ENCODE data around the gene WDFY3. TPM values are rescaled to one million over a fixed set of nuclear protein-coding genes. Genes with fewer than 3 reads are reported as not detected.
A peak's percentile ranks its signal among the peaks of the same experiment; 100 is the strongest.

The WDFY3 gene
- total RNA-seq, 1 donor from 2014 or later, result 89.5 TPM

- peak overlapping the region; percentile 78 for H3K27ac Mint-ChIP-seq (ENCODE audit: unreplicated experiment)
- no peaks in the 10 kb centered on the region for H3K9me3 Mint-ChIP-seq (ENCODE audit: unreplicated experiment)
- H3K4me3 Mint-ChIP-seq (ENCODE audit: unreplicated experiment), result peak overlapping the region; percentile 96
- peak overlapping the region; percentile 97 for H3K4me2 ChIP-seq (ENCODE audit: low read length)
- H3K4me1 Mint-ChIP-seq (ENCODE audit: low read depth, unreplicated experiment), result no peaks in the 10 kb centered on the region
- H3K27ac ChIP-seq (ENCODE audit: low read depth, low read length), result peak overlapping the region; percentile 88
- peak overlapping the region; percentile 92 for H3K9ac ChIP-seq (ENCODE audit: low read length)
- H3K27me3 ChIP-seq (ENCODE audit: insufficient read depth, low read length), result no peaks in the 10 kb centered on the region
- no peak for FAIRE-seq
- H3K36me3 ChIP-seq (ENCODE audit: insufficient read depth, low read length), result no peaks in the 10 kb centered on the region
- H4K20me1 ChIP-seq (ENCODE audit: insufficient read depth, low read length), result peaks cover 34% of the 10 kb centered on the region
- peak overlapping the region; percentile 80 for H2AFZ ChIP-seq (ENCODE audit: low read depth, low read length)
- peaks cover 6% of the 10 kb centered on the region for H3K4me1 ChIP-seq (ENCODE audit: insufficient read depth, low read length)
- H3K4me3 ChIP-seq (ENCODE audit: insufficient read depth, low read depth, low read length), result peak overlapping the region; percentile 84
- no peaks in the 10 kb centered on the region for H3K27me3 Mint-ChIP-seq (ENCODE audit: low read depth, unreplicated experiment)
- H3K79me2 ChIP-seq (ENCODE audit: insufficient read depth, low read length), result peaks cover 52% of the 10 kb centered on the region
- TF ChIP-seq EZH2 (IDR thresholded peaks at IDR 0.05; ENCODE audit: insufficient read depth, low read length) (no peak), CTCF (IDR thresholded peaks at IDR 0.05; ENCODE audit: insufficient read depth, low read depth, low read length) (no peak)
- no peaks in the 10 kb centered on the region for H3K9me3 ChIP-seq (ENCODE audit: insufficient read depth, low read depth, low read length)
- no peaks in the 10 kb centered on the region for H3K36me3 Mint-ChIP-seq (ENCODE audit: low read depth, unreplicated experiment)
- DNase-seq (ENCODE audit: low read depth), result no peak
Observed at GRCh38 chr4:84965553-84966381, 723 bp downstream of the WDFY3 start.

DNA sequence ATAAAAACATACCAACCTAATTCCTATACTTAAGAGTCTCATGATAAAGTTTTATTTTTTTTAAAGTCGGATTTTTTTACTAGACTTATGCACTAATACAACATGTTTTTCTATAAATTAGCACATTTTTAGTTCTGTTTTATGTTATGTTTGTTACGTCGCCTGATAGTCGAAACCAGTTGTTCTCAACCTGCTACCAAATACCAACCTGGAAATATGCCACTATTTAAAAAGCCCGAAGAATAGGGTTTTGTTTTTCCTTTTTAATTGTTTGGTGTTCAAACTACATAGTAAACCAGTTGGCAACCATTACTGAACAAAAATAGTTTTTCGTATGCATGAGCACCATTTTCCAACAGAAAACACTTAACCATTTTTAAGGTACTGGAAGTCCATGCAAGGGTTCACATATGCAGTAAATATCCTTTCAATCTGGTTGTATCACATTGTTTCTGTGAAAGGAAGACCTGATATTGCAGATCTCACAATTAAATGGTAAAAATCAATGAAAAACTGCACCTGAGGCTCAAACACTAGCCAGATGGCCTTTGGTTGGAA, 1.4 kb downstream of the WDFY3 start:
- Histone ChIP-seq H3K27me3 (ENCODE audit: insufficient read depth, low read length) (no peaks in the 10 kb centered on the region), H3K9me3 (ENCODE audit: insufficient read depth, low read depth, low read length) (no peaks in the 10 kb centered on the region), H3K9ac (ENCODE audit: low read length) (peak overlapping the region; percentile 92), H2AFZ (ENCODE audit: low read depth, low read length) (peak overlapping the region; percentile 44), H3K79me2 (ENCODE audit: insufficient read depth, low read length) (peaks cover 59% of the 10 kb centered on the region), H3K27ac (ENCODE audit: low read depth, low read length) (peak overlapping the region; percentile 88), H4K20me1 (ENCODE audit: insufficient read depth, low read length) (peaks cover 41% of the 10 kb centered on the region), H3K4me1 (ENCODE audit: insufficient read depth, low read length) (peaks cover 6% of the 10 kb centered on the region), H3K4me3 (ENCODE audit: insufficient read depth, low read depth, low read length) (peak overlapping the region; percentile 84), H3K4me2 (ENCODE audit: low read length) (peak overlapping the region; percentile 97), H3K36me3 (ENCODE audit: insufficient read depth, low read length) (no peaks in the 10 kb centered on the region)
- FAIRE-seq, result no peak
- H3K27ac Mint-ChIP-seq (ENCODE audit: unreplicated experiment), result peak overlapping the region; percentile 78
- no peaks in the 10 kb centered on the region for H3K36me3 Mint-ChIP-seq (ENCODE audit: low read depth, unreplicated experiment)
- no peaks in the 10 kb centered on the region for H3K27me3 Mint-ChIP-seq (ENCODE audit: low read depth, unreplicated experiment)
- no peaks in the 10 kb centered on the region for H3K9me3 Mint-ChIP-seq (ENCODE audit: unreplicated experiment)
- DNase-seq (ENCODE audit: low read depth), result no peak
- H3K4me1 Mint-ChIP-seq (ENCODE audit: low read depth, unreplicated experiment), result no peaks in the 10 kb centered on the region
- TF ChIP-seq EZH2 (IDR thresholded peaks at IDR 0.05; ENCODE audit: insufficient read depth, low read length), result no peak
- no peak for TF ChIP-seq CTCF (IDR thresholded peaks at IDR 0.05; ENCODE audit: insufficient read depth, low read depth, low read length)
- H3K4me3 Mint-ChIP-seq (ENCODE audit: unreplicated experiment), result peak overlapping the region; percentile 96

DNA sequence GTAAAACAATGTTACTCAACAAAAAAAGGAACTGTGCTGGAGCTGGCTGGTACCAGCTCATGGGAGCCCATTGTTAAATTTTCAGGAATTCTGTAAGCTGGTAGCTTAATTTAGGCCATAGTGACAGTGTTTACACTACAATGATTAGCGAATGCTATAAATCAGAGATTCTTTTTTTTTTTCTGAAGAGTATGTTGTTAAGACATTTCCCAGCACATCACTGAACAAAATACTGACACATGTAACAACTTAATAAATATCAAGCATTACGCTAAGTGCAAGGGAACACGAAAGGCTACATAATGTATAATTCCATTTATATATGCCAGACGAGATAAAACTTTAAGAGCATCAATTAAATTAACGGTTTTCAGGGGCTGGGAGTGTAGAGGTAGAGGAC, 4.4 kb downstream of the WDFY3 start:
- Mint-ChIP-seq H3K27me3 (ENCODE audit: low read depth, unreplicated experiment) (no peaks in the 10 kb centered on the region), H3K36me3 (ENCODE audit: low read depth, unreplicated experiment) (no peaks in the 10 kb centered on the region), H3K4me3 (ENCODE audit: unreplicated experiment) (no peak overlapping the region), H3K4me1 (ENCODE audit: low read depth, unreplicated experiment) (peaks cover 8% of the 10 kb centered on the region), H3K27ac (ENCODE audit: unreplicated experiment) (no peak overlapping the region), H3K9me3 (ENCODE audit: unreplicated experiment) (no peaks in the 10 kb centered on the region)
- Histone ChIP-seq H2AFZ (ENCODE audit: low read depth, low read length) (no peak overlapping the region), H3K4me3 (ENCODE audit: insufficient read depth, low read depth, low read length) (no peak overlapping the region), H3K9me3 (ENCODE audit: insufficient read depth, low read depth, low read length) (no peaks in the 10 kb centered on the region), H3K4me1 (ENCODE audit: insufficient read depth, low read length) (peaks cover 11% of the 10 kb centered on the region), H3K79me2 (ENCODE audit: insufficient read depth, low read length) (peaks cover 89% of the 10 kb centered on the region), H4K20me1 (ENCODE audit: insufficient read depth, low read length) (peaks cover 69% of the 10 kb centered on the region), H3K36me3 (ENCODE audit: insufficient read depth, low read length) (no peaks in the 10 kb centered on the region), H3K9ac (ENCODE audit: low read length) (no peak overlapping the region), H3K27me3 (ENCODE audit: insufficient read depth, low read length) (no peaks in the 10 kb centered on the region), H3K27ac (ENCODE audit: low read depth, low read length) (no peak overlapping the region), H3K4me2 (ENCODE audit: low read length) (no peak overlapping the region)
- no peak for TF ChIP-seq EZH2 (IDR thresholded peaks at IDR 0.05; ENCODE audit: insufficient read depth, low read length)
- TF ChIP-seq CTCF (IDR thresholded peaks at IDR 0.05; ENCODE audit: insufficient read depth, low read depth, low read length), result no peak
- FAIRE-seq (no peak), DNase-seq (ENCODE audit: low read depth) (no peak)
